ENCODE data around the gene CBARP. TPM values are rescaled to one million over a fixed set of nuclear protein-coding genes. Genes with fewer than 3 reads are reported as not detected.

CBARP gene
- total and polyA plus RNA-seq, 2 donors: 0.09 to 0.37 TPM

DNA sequence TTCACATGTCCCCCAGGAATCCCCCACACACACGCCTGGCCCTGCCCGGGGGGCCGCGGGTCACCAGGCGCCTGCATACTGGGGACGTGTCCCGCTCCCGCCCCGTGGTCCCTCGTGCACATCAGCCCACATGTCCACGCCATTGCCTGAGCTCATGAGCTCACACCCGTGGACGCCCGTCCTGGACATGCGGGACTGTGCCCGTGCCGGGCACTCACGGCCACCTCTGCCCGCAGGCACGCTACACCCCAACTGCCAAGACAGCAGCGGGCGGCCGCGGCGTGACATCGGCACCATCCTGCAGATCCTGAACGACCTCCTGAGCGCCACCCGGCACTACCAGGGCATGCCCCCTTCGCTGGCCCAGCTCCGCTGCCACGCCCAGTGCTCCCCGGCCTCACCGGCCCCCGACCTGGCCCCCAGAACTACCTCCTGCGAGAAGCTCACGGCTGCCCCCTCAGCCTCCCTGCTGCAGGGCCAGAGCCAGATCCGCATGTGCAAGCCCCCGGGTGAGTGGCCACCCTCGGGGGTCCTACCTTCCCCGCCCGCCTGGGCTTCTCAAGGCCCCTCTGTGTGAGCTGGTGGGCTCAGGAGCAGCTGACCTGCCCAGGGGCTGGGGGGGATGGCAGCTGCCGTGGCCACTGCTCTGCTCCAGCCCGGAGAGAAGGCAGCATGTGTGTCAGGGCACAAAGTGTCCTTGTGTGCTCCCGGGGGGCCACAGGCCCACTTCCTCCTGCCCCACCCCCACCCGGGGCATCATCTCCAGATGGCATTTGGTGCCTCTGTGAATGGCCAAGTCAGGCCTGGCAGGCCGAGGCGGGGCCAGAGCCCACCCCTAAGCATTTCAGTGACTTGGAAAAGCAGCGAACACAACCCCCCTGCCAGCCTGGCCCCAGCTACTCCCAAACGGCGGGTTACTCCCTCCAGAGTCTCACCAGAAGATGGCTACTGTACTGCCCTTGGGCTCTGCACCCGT lies 17.7 kb upstream of the CBARP start:
- H3K36me3 ChIP-seq (ENCODE audit: control insufficient read depth in 2 of 2, insufficient read depth in 2 of 2, low read length in 1 of 2): peaks cover 49 to 60% of the 10 kb centered on the region in 2 donors
- DNase-seq (ENCODE audit: low read depth in 6 of 9, low spot score in 9 of 9): no peak
- 95% methylated on average over 52 of the region's 52 CpGs for WGBS
- no peak overlapping the region for H3K4me3 ChIP-seq (ENCODE audit: low read length in 2 of 2)
- no peaks in the 10 kb centered on the region for H3K27me3 ChIP-seq (ENCODE audit: control insufficient read depth in 2 of 2, insufficient read depth in 1 of 2, low read length in 1 of 2)
- H3K4me1 ChIP-seq (ENCODE audit: control insufficient read depth in 2 of 2, insufficient read depth in 2 of 2, low read length in 2 of 2): peaks cover 31 to 57% of the 10 kb centered on the region in 2 donors
- peak overlapping the region in 1 of 2 donors; percentile 15 for H3K27ac ChIP-seq (ENCODE audit: low read depth in 1 of 2, low read length in 1 of 2)
- H3K9me3 ChIP-seq (ENCODE audit: control insufficient read depth in 2 of 2, insufficient read depth in 1 of 2, low read length in 1 of 2): peaks cover 0 to 9% of the 10 kb centered on the region in 2 donors

GRCh38 chr19:1254530-1255185 lies 16.9 kb upstream of the CBARP start:
- Histone ChIP-seq H3K27me3 (ENCODE audit: control insufficient read depth in 2 of 2, insufficient read depth in 1 of 2, low read length in 1 of 2) (no peaks in the 10 kb centered on the region), H3K27ac (ENCODE audit: low read depth in 1 of 2, low read length in 1 of 2) (peak overlapping the region in 1 of 2 donors; percentile 46), H3K36me3 (ENCODE audit: control insufficient read depth in 2 of 2, insufficient read depth in 2 of 2, low read length in 1 of 2) (peaks cover 49 to 60% of the 10 kb centered on the region in 2 donors), H3K4me3 (ENCODE audit: low read length in 2 of 2) (no peak overlapping the region), H3K9me3 (ENCODE audit: control insufficient read depth in 2 of 2, insufficient read depth in 1 of 2, low read length in 1 of 2) (peaks cover 0 to 9% of the 10 kb centered on the region in 2 donors), H3K4me1 (ENCODE audit: control insufficient read depth in 2 of 2, insufficient read depth in 2 of 2, low read length in 2 of 2) (peaks cover 23 to 49% of the 10 kb centered on the region in 2 donors)
- WGBS: 98% methylated on average over 20 of the region's 20 CpGs
- no peak for DNase-seq (ENCODE audit: low read depth in 6 of 9, low spot score in 9 of 9)

- Histone ChIP-seq H3K4me3 (ENCODE audit: low read length in 2 of 2) (no peak overlapping the region), H3K9me3 (ENCODE audit: control insufficient read depth in 2 of 2, insufficient read depth in 1 of 2, low read length in 1 of 2) (peaks cover 0 to 9% of the 10 kb centered on the region in 2 donors), H3K4me1 (ENCODE audit: control insufficient read depth in 2 of 2, insufficient read depth in 2 of 2, low read length in 2 of 2) (peaks cover 18 to 44% of the 10 kb centered on the region in 2 donors), H3K36me3 (ENCODE audit: control insufficient read depth in 2 of 2, insufficient read depth in 2 of 2, low read length in 1 of 2) (peaks cover 49 to 60% of the 10 kb centered on the region in 2 donors), H3K27ac (ENCODE audit: low read depth in 1 of 2, low read length in 1 of 2) (peak overlapping the region in 1 of 2 donors; percentile 97), H3K27me3 (ENCODE audit: control insufficient read depth in 2 of 2, insufficient read depth in 1 of 2, low read length in 1 of 2) (no peaks in the 10 kb centered on the region)
- 95% methylated on average over 37 of the region's 37 CpGs for WGBS
- no peak for DNase-seq (ENCODE audit: low read depth in 6 of 9, low spot score in 9 of 9)
Observed at GRCh38 chr19:1254081-1254527, 16.3 kb upstream of the CBARP start.

DNA sequence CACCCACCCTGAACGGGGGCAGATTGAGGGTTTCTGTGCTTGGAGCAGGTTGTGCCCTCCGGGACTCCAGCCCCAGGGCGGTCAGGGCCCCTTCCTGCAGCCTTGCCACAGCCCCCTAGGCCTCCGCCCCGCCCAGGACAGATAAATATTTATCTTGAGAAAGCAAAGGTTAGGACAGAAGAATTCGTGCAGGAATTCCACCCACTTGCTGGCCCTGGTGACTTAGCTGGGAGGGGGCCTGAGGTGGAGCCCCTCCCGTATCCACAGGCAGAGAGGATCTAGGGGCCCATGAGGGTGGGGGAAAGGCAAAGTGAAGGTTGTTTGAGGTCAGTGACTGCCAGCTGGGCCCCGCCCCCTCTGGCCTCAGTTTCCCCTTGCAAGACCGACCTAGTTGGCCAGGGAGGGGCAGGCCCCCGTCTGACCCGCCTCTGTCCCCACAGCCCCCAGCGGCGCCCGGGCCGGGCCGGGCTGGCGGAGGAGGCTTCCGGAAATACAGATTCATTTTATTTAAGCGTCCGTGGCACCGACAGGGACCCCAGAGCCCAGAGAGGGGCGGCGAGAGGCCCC lies 15.8 kb upstream of the CBARP start:
- H3K9me3 ChIP-seq (ENCODE audit: control insufficient read depth in 2 of 2, insufficient read depth in 1 of 2, low read length in 1 of 2): peaks cover 0 to 9% of the 10 kb centered on the region in 2 donors
- WGBS: 62% methylated on average over 23 of the region's 23 CpGs
- no peak for DNase-seq (ENCODE audit: low read depth in 6 of 9, low spot score in 9 of 9)
- peaks cover 49 to 60% of the 10 kb centered on the region in 2 donors for H3K36me3 ChIP-seq (ENCODE audit: control insufficient read depth in 2 of 2, insufficient read depth in 2 of 2, low read length in 1 of 2)
- peak overlapping the region; percentile 92 to 97 for H3K27ac ChIP-seq (ENCODE audit: low read depth in 1 of 2, low read length in 1 of 2)
- peaks cover 0 to under 1% of the 10 kb centered on the region in 2 donors for H3K27me3 ChIP-seq (ENCODE audit: control insufficient read depth in 2 of 2, insufficient read depth in 1 of 2, low read length in 1 of 2)
- peak overlapping the region; percentile 89 to 99 for H3K4me3 ChIP-seq (ENCODE audit: low read length in 2 of 2)
- H3K4me1 ChIP-seq (ENCODE audit: control insufficient read depth in 2 of 2, insufficient read depth in 2 of 2, low read length in 2 of 2): peaks cover 14 to 41% of the 10 kb centered on the region in 2 donors

- Histone ChIP-seq H3K4me3 (ENCODE audit: low read length in 2 of 2) (peak overlapping the region; percentile 89 to 99), H3K9me3 (ENCODE audit: control insufficient read depth in 2 of 2, insufficient read depth in 1 of 2, low read length in 1 of 2) (peaks cover 0 to 9% of the 10 kb centered on the region in 2 donors), H3K27ac (ENCODE audit: low read depth in 1 of 2, low read length in 1 of 2) (peak overlapping the region; percentile 92 to 97), H3K4me1 (ENCODE audit: control insufficient read depth in 2 of 2, insufficient read depth in 2 of 2, low read length in 2 of 2) (peaks cover 14 to 41% of the 10 kb centered on the region in 2 donors), H3K27me3 (ENCODE audit: control insufficient read depth in 2 of 2, insufficient read depth in 1 of 2, low read length in 1 of 2) (peaks cover 0 to 5% of the 10 kb centered on the region in 2 donors), H3K36me3 (ENCODE audit: control insufficient read depth in 2 of 2, insufficient read depth in 2 of 2, low read length in 1 of 2) (peaks cover 47 to 56% of the 10 kb centered on the region in 2 donors)
- peak in 5 of 9 donors; percentile 76 to 91 (median 77) for DNase-seq (ENCODE audit: low read depth in 6 of 9, low spot score in 9 of 9)
- WGBS: 2% methylated on average over 26 of the region's 26 CpGs
Observed at GRCh38 chr19:1252821-1253513, 15.2 kb upstream of the CBARP start.

DNA sequence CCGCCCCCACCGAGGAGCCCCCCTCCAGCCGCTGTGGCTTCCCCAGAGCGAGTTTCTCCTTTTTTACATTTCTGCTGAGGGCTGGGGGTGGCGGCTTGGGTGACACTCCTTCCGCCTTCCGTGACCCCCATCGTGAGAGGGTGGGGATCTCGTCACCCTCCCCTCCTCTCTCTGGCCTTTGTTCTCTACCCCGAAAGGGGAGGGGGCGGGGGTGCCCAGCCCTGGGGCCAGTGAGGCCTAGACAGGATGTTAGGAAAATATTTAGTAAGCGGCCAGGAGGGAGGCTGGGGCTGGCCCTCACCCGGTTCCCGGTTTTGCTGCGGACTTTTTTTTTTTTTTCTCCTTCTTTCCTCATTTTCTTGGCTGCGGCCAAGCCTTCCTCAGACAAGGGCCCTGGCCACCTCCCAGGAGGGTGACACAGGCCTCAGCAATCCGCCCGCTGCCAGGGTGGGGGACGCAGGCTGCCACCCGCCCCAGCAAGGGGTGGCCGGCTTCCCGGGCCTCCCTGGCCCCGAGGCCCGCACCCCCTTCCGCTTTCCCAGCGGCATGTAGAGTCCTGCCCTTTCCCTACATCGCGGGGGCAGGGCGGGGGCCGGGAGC lies 14.5 kb upstream of the CBARP start:
- 2% methylated on average over 30 of the region's 30 CpGs for WGBS
- peaks cover 0 to 5% of the 10 kb centered on the region in 2 donors for H3K27me3 ChIP-seq (ENCODE audit: control insufficient read depth in 2 of 2, insufficient read depth in 1 of 2, low read length in 1 of 2)
- peaks cover 0 to 9% of the 10 kb centered on the region in 2 donors for H3K9me3 ChIP-seq (ENCODE audit: control insufficient read depth in 2 of 2, insufficient read depth in 1 of 2, low read length in 1 of 2)
- peak overlapping the region; percentile 89 to 99 for H3K4me3 ChIP-seq (ENCODE audit: low read length in 2 of 2)
- H3K36me3 ChIP-seq (ENCODE audit: control insufficient read depth in 2 of 2, insufficient read depth in 2 of 2, low read length in 1 of 2): peaks cover 41 to 50% of the 10 kb centered on the region in 2 donors
- peak overlapping the region; percentile 92 to 97 for H3K27ac ChIP-seq (ENCODE audit: low read depth in 1 of 2, low read length in 1 of 2)
- DNase-seq (ENCODE audit: low read depth in 6 of 9, low spot score in 9 of 9): peak in 3 of 9 donors; percentile 69 to 85 (median 73)
- H3K4me1 ChIP-seq (ENCODE audit: control insufficient read depth in 2 of 2, insufficient read depth in 2 of 2, low read length in 2 of 2): peaks cover 14 to 38% of the 10 kb centered on the region in 2 donors

DNA sequence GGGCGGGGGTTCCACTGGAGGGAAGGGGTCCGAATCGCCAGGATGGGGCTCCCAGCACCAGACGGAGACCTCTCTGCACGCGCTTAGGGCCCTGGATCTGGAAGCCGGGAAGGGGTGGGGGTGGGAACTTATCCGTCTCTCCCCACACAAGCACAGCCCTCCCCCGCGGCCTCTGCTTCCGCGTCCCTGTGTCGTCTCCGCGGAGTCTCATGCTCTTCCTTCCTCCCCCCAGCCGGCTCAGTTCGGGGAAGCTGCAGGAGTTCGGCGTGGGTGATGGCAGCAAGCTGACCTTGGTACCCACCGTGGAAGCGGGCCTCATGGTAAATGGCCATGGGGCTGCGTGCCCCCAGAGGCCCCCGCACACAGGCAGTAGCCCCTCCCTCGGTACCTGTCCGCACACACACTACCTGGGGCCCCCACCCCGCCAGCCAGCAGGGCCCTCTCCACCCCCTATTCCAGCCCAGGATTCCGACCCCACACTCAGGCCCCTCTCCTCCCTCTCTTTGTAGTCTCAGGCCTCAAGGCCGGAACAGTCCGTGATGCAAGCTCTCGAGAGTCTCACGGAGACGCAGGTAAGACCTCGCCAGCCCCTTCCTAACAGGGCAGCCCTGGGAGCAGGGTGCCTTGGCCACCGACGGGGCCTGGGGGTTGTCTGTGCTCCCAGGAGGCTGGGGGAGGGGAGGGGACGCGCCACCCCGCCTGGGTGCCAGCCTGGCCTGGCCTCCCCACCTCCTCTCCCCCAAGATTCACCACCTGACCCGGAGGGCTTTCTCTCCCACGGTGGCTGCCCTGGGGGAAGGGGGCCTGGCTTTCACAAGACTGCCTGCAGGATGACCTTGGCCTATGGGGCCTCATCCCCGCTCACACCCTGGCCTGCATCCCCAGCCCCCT lies 13.8 kb upstream of the CBARP start:
- peak overlapping the region; percentile 89 to 99 for H3K4me3 ChIP-seq (ENCODE audit: low read length in 2 of 2)
- WGBS: 2% methylated on average over 41 of the region's 41 CpGs
- H3K27me3 ChIP-seq (ENCODE audit: control insufficient read depth in 2 of 2, insufficient read depth in 1 of 2, low read length in 1 of 2): peaks cover 0 to 5% of the 10 kb centered on the region in 2 donors
- DNase-seq (ENCODE audit: low read depth in 6 of 9, low spot score in 9 of 9): peak in 4 of 9 donors; percentile 75 to 89 (median 77)
- H3K36me3 ChIP-seq (ENCODE audit: control insufficient read depth in 2 of 2, insufficient read depth in 2 of 2, low read length in 1 of 2): peaks cover 34 to 42% of the 10 kb centered on the region in 2 donors
- peaks cover 14 to 38% of the 10 kb centered on the region in 2 donors for H3K4me1 ChIP-seq (ENCODE audit: control insufficient read depth in 2 of 2, insufficient read depth in 2 of 2, low read length in 2 of 2)
- peak overlapping the region; percentile 92 to 97 for H3K27ac ChIP-seq (ENCODE audit: low read depth in 1 of 2, low read length in 1 of 2)
- peaks cover 0 to 7% of the 10 kb centered on the region in 2 donors for H3K9me3 ChIP-seq (ENCODE audit: control insufficient read depth in 2 of 2, insufficient read depth in 1 of 2, low read length in 1 of 2)
